Panc1 (cell line): Measurements from ENCODE around the gene RBM45. TPM values are rescaled to one million over a fixed set of nuclear protein-coding genes. Genes with fewer than 3 reads are reported as not detected.

Experiments
- ATAC-seq: fragments of 200-7000 bp; cut with Tn5 transposase; 2 replicates; pipeline ENCODE4 v1.9.1; 2020; ENCODE audit warnings: mild to moderate bottlenecking, moderate library complexity
- BruUV-seq: library from RNA; stranded (reverse); fragments of 400-500 nt; replicated peaks from 2 replicates; lab custom pipeline; 2021; lab: Mats Ljungman, UMichigan
- CTCF ChIA-PET: fragments of 300-600 bp; sonication (Branson Sonifier 250); formaldehyde crosslinking; loops from one replicate; lab custom pipeline; 2022; ENCODE audit warnings: antibody characterized with exemption; lab: Charles Lee
- POLR2A ChIA-PET: fragments of 300-600 bp; sonication (Branson Sonifier 250); formaldehyde crosslinking; loops from one replicate; lab custom pipeline; 2022; ENCODE audit warnings: antibody characterized with exemption; lab: Charles Lee
- DNase-seq: peaks from one replicate; pipeline ENCODE4 v3.0.0-alpha.2; 2010; ENCODE audit warnings: low read depth, low spot score
- H3K27ac ChIP-seq: 2 replicates; pipeline ENCODE4 v1.5.1; 2011; ENCODE audit warnings: mild to moderate bottlenecking, low read length, inconsistent platforms
- H3K27me3 ChIP-seq: fragments of 200-500 bp; sonication (Bioruptor generic); 2 replicates; pipeline ENCODE4 v1.6.0; 2014; ENCODE audit warnings: low read length, inconsistent platforms; ENCODE audit not compliant: control insufficient read depth, insufficient read depth
- H3K36me3 ChIP-seq: fragments of 200-500 bp; sonication (Bioruptor generic); 2 replicates; pipeline ENCODE4 v1.5.1; 2014; ENCODE audit warnings: inconsistent platforms, mild to moderate bottlenecking, low read length, moderate library complexity; ENCODE audit not compliant: control insufficient read depth, insufficient read depth
- H3K4me1 ChIP-seq: 2 replicates; pipeline ENCODE4 v1.5.1; 2011; ENCODE audit warnings: inconsistent platforms, mild to moderate bottlenecking, low read length, moderate library complexity; ENCODE audit not compliant: control insufficient read depth, insufficient read depth
- H3K4me3 ChIP-seq, 2 experiments: 2 replicates each; pipeline ENCODE4 v1.5.1; 2011 to 2012; ENCODE audit warnings: low read depth in 2 of 2, low read length in 2 of 2, mild to moderate bottlenecking in 2 of 2, inconsistent platforms in 1 of 2, moderate library complexity in 1 of 2
- H3K9me3 ChIP-seq: fragments of 200-500 bp; sonication (Bioruptor generic); 2 replicates; pipeline ENCODE4 v1.5.1; 2014; ENCODE audit warnings: low read depth, mild to moderate bottlenecking, inconsistent platforms, low read length, moderate library complexity; ENCODE audit not compliant: control insufficient read depth, insufficient read depth
- CTCF ChIP-seq: fragments of 450-650 bp; IDR thresholded peaks from 2 replicates; pipeline ENCODE4 v1.5.1; 2017; ENCODE audit warnings: mild to moderate bottlenecking
- POLR2AphosphoS5 ChIP-seq: IDR thresholded peaks from 2 replicates; pipeline ENCODE4 v1.6.1; 2012; ENCODE audit warnings: mild to moderate bottlenecking, low read depth, low read length, moderate library complexity
- REST ChIP-seq, 2 experiments: IDR thresholded peaks; 2 replicates each; pipeline ENCODE4 v1.6.1; 2011 to 2012; ENCODE audit warnings: low read depth in 2 of 2, control low read depth in 1 of 2, low read length in 1 of 2, mild to moderate bottlenecking in 1 of 2, moderate library complexity in 1 of 2; ENCODE audit not compliant: insufficient read depth in 1 of 2
- SIN3A ChIP-seq: IDR thresholded peaks from 2 replicates; pipeline ENCODE4 v1.6.1; 2012; ENCODE audit warnings: low read depth, mild to moderate bottlenecking, low read length, moderate library complexity, borderline replicate concordance; ENCODE audit not compliant: insufficient read depth
- TCF7L2 ChIP-seq: IDR thresholded peaks from 2 replicates; pipeline ENCODE4 v1.6.1; 2011; ENCODE audit warnings: mild to moderate bottlenecking, low read depth, low read length, inconsistent platforms
- in situ Hi-C: cut with HindIII; loops from 2 replicates; pipeline ENCODE4 v1.10.0; 2016; ENCODE audit warnings: low sequenced_read_pairs, low pct_unique_long_range_greater_than_20kb
- intact Hi-C: fragments of 100-400 bp; cut with micrococcal nuclease; formaldehyde crosslinking; loops from one replicate; pipeline ENCODE4 v1.10.0; 2022; ENCODE audit not compliant: unreplicated experiment
- total RNA-seq: library from RNA; stranded (reverse); gene quantifications from one replicate; pipeline ENCODE4 v1.2.1, GENCODE V29; 2021; ENCODE audit not compliant: unreplicated experiment

RBM45 gene
- total RNA-seq, 1 experiment from 2014 or later: 14.1 TPM

DNA sequence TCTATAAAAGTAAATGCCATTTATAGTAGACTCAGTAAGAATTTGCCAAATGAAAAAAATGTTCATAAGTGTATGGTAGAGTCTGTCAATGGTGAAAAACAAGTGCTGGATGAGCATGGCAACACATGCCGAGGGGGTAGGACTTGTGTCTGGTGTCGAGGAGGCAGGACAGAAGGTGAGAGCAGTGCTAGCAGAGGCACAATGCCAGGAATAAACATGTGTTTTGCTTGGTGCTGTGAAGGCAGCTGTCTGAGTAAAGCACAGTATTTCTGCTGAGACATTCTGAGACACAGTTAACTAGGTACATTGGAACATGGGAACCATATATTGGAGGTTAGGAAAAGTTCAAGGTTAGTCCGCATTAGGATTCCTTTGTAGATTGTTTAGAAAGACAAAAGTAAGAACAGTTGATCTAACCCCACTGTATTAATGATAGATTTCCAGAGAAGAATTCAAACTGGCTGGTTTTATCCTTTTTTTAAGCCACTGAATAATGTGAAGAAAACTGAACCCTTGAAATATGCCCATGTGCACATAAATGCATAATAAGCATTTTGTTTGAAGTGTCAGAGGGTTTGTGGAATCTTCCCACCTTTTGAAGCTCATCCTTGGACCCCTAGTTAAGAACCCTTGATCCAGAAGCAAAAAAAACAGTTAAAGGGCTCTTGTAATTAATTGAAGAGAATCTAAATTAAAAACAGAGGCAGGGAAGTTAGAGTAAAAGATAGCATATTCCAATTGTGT lies 7.1 kb downstream of the RBM45 start:
- no peaks in the 10 kb centered on the region; the same call in 1 of the 2 replicates for H3K4me1 ChIP-seq
- TF ChIP-seq SIN3A (no peak), TCF7L2 (no peak), POLR2AphosphoS5 (no peak), CTCF (no peak), REST (IDR thresholded peaks at IDR 0.05; ENCODE audit: insufficient read depth in 1 of 2, low read depth in 2 of 2, low read length in 1 of 2) (no peak)
- BruUV-seq: no TSS peak
- H3K27ac ChIP-seq: no peak overlapping the region
- H3K4me3 ChIP-seq: no peak overlapping the region
- no peaks in the 10 kb centered on the region for H3K9me3 ChIP-seq
- no peaks in the 10 kb centered on the region for H3K27me3 ChIP-seq
- ATAC-seq (no peak), DNase-seq (no peak)
- ChIA-PET POLR2A (no interaction called here), CTCF (interaction anchor here (0.7 kb wide), 1 partner anchor 10 kb away, joined by 6 read pairs; no protein-coding TSS in a partner anchor)
- intact Hi-C loops (no loop called here), in situ Hi-C loops (no loop called here)
- H3K36me3 ChIP-seq: peaks cover 5% of the 10 kb centered on the region; the same call in 1 of the 2 replicates

DNA sequence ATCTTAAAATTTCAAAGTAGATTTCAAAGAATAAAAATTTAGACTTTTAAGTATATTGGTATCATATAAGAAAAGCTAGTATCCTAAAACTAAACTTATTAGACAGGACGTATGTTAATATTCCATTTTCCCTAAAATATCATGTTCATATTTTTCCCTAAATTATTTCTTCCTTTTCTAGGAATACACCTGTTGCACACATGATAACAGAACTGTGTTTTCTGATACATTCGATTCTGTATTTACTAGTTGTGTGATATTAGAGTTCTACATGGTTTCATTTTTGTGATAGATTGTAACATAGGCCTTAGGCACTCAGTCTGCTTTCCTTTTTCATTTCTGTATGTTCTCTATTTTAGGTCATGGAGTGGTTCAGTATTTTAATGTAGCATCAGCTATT lies 10.9 kb downstream of the RBM45 start:
- H3K27ac ChIP-seq: no peak overlapping the region
- no peaks in the 10 kb centered on the region for H3K4me1 ChIP-seq
- in situ Hi-C loops: loop anchor here (10.0 kb wide), 1 partner anchor 302 kb away; no protein-coding TSS in a partner anchor
- BruUV-seq: no TSS peak
- no peak for DNase-seq
- no peak overlapping the region for H3K4me3 ChIP-seq
- H3K9me3 ChIP-seq: no peaks in the 10 kb centered on the region
- POLR2A ChIA-PET: no interaction called here
- TF ChIP-seq CTCF: no peak
- peaks cover 3% of the 10 kb centered on the region; the same call in 1 of the 2 replicates for H3K36me3 ChIP-seq
- no peak for ATAC-seq
- no peaks in the 10 kb centered on the region for H3K27me3 ChIP-seq
- intact Hi-C loops: no loop called here
- CTCF ChIA-PET: no interaction called here
